NK-92 treated with Interleukin-12 subunit alpha and Interleukin-12 subunit beta, amount 100 ng/mL, for 24 hours (cell line): ENCODE results near the gene CLK4.

Experiments used
- DNase-seq: peaks from one replicate; lab custom pipeline; 2025; lab: John Stamatoyannopoulos, UW

The CLK4 gene

GRCh38 chr5:178553517-178553916 is 73.3 kb downstream of the CLK4 start:
- no peak for DNase-seq
